ENCODE data around the gene COL18A1.

The COL18A1 gene

DNA sequence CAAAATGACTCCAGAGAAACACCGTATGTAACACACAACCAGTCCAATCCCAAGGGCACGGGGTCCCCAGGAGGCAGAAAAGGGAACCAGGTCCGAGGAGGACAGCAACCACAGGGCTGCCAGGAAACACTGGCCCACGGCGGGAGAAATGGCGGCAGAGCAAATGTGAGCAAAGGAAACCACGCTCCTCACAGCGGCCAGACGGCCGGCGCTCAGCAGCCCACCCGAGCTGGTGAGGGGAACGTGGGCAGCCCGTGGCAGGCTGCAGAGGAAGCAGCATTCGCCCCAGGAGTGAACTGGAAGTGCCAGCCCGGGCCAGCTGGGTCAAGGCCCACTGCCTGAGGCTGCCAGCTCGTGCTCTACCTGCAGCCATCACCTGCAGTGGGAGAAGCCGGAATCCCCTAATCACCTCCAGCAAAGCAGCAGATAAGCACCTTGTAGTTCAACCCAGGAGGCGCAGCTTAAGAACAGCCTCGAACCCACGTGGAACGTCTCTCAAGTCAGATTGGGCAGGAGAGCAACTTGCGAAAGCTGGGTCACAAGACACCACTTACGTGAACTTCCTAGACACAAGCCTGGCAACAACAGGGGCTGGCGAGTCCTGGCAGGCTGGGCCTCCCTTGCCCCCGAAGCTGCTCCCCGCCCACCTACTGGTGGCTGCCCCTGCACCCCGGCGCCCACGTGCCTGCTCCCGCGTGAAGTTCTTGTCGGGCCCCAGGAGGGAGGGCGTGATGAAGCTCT, 130.5 kb downstream of the COL18A1 start:
- no peak for DNase-seq (ENCODE audit: low read depth)

DNA sequence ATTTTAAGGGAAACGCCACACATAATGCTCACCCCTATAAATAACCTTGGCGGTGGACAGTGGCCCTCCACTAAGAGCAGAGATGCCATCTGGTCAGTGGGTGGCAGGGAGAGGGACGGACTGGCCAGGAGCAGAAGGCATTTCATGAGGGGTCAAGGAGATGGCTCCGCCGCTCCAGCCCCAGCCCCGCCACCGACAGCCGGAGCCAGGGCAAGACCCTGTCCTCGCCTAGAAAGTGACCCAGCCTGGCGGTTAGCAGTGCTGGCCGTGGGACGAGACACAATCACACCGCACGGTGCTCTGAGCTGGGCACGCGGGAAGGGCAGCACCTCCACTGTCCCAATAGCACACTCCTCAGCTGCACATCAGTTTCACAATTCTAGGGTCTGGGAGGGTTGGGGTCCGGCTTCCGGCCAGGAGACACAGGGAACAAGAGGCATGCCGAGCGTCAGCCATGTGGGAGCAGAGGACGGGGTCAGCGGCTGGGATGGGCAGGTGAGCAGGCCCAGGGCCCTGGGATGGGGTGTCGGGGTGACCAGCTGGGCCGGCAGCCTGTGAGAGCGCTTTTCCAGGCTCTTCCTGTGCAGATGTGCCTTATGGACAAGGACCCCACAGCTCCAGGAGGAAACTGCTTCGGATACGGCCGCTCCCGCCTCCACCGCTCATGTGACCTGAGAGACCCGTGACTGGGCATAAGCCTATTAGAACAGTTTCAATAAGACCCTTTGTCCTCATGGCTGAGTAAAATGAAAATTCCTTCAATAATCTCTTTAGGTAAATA, 131.5 kb downstream of the COL18A1 start:
- DNase-seq (ENCODE audit: low read depth), result no peak

- DNase-seq (ENCODE audit: low read depth), result no peak
Observed at GRCh38 chr21:45537111-45537745, 132.3 kb downstream of the COL18A1 start.

- no peak for DNase-seq (ENCODE audit: low read depth)
Observed at GRCh38 chr21:45537746-45538291, 132.9 kb downstream of the COL18A1 start.

- DNase-seq (ENCODE audit: low read depth), result no peak
Observed at GRCh38 chr21:45538381-45539045, 133.5 kb downstream of the COL18A1 start.

- DNase-seq (ENCODE audit: low read depth), result no peak
Observed at GRCh38 chr21:45539046-45539795, 134.3 kb downstream of the COL18A1 start.

- no peak for DNase-seq (ENCODE audit: low read depth)
Observed at GRCh38 chr21:45539796-45540600, 135.0 kb downstream of the COL18A1 start.

- DNase-seq (ENCODE audit: low read depth), result no peak
Observed at GRCh38 chr21:45540601-45540970, 135.6 kb downstream of the COL18A1 start.

DNA sequence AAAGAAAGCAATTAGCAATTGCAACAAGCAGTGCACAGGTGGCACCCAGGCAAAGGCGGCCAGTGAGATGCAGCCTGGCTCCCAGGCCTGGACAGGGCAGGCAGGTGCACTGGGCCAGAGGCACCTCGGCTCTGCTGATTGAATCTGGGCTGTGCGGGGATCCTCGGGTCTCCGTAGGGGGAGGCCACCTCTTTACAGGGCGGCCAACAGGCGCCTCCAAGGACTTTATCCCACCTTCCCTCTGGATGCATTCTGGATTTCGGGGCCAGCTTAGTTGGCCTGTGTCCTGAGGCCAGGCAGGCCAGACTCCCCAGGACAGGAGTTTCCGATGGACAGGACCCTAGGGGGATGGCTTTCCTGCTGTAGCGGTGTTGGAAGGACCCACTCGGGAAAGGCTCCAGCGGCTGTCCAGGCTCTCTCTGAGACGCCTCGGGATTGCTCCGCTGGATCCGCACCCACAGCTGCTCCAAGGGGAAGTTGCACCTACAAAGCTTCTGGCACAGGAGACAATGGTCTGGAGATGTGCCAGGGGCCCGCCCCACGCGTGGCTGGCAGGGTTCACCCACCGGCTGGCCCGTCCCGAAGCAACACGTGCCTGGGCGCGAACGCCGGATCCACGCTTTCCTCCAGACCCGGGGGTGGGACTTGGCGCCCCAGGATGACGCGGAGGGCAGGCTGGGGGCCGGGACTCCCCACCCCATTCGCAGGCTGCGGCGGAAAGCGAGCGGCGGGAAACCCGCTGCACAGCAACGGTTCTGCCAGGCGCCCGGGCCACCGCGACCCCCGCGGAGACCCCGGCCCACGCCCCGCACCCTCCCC, 136.5 kb downstream of the COL18A1 start:
- DNase-seq (ENCODE audit: low read depth), result peak; percentile 50

DNA sequence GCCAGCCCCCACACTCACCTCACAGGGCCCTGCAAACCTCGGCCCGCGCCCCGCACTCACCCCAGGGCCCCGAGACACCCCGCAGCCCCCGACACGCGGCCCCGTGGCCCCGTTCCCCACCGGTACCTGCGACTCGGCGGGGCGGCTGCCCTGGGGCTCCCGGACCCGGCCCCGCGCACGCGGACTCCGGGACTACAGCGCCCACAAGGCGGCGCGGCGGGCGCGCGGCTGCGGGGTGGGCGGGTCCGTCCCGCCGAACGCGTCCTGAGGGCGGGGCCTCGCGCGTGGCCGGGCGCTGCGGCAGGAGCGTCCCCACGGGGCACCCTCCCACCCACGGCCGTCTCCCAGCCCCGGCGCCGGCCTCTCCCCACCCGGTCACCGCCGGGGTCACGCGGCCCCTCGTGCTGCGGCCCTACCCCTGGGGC, 137.3 kb downstream of the COL18A1 start, which contains the start of gene SLC19A1:
Gene SLC19A1 (minus strand): TSS at position 199 of the 425 bp plus-strand sequence. CDS start 4,481 bp downstream, outside the sequence.
- DNase-seq (ENCODE audit: low read depth), result peak; percentile 65

DNA sequence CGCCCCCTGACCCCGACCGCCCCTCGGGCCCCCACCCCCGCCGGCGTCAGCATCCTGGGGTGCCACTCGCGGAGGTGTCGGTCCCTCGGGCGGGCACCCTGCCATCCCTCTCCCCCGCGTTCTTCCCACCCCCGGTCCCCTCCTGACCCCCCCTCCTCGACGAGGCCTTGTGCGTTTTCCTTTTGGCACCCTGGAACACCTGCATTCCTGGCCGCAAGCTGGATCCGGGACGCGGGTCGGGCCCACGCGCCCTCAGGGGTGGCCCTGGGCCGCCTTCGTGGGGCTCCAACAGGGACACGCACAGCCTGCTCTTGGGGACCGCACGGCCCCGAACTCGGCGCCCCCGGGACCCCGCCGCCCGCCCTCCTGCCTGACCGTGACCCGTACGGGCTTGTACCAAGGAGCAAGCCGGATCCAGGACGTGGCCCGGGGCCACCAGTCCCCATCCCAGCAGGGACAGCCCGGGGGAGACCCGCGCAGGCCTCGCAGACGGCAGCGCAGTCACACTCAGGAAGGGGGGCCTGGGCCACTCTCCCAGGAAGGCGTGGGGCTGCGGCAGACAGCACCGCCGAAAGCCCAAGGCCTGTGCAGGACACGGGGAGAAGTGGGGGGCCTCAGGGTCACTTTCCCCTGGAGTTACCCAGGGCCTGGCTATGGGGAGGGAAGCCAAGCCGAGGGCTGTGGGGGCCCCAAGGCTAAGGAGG, 137.9 kb downstream of the COL18A1 start:
- DNase-seq (ENCODE audit: low read depth), result peak; percentile 23

GRCh38 chr21:45543371-45543709, 138.4 kb downstream of the COL18A1 start:
- no peak for DNase-seq (ENCODE audit: low read depth)

GRCh38 chr21:45543710-45544448, 138.9 kb downstream of the COL18A1 start:
- DNase-seq (ENCODE audit: low read depth), result no peak

DNA sequence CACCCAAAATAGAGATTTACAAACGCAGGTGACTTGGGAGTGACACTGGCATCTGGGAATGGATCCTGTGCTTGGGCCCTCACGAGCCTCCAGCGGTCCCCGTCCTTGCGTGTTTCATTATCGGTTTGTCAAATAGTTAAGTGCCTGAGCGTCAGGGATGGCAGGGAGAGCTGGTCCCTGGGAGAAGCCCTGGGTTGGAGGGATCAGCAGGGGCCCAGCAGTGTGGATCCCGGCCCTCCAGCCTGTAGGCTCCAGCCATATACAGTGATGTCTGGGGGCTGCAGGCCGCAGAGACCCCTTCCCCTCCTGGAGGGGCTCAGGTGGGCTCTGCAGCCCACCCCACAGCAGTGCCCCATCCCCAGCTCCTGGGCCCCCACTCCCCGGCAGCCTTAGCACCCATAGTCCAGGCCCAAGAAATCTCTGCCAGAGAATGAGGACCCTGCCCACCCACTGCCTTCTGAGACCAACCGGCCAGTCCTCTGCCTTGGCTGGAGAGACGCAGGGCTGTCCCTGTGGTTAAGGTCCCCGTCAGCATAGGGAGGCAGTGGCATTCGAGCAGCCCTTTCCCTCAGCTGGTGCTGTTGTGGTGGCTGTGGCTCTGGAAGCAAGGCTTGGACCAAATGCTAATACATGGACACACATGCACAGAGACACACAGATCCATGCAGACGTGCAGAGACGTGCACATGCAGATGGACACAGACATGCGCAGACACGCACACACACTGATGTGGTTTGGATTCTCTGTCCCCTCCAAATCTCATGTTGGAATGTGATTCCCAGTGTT, 139.7 kb downstream of the COL18A1 start:
- no peak for DNase-seq (ENCODE audit: low read depth)

DNA sequence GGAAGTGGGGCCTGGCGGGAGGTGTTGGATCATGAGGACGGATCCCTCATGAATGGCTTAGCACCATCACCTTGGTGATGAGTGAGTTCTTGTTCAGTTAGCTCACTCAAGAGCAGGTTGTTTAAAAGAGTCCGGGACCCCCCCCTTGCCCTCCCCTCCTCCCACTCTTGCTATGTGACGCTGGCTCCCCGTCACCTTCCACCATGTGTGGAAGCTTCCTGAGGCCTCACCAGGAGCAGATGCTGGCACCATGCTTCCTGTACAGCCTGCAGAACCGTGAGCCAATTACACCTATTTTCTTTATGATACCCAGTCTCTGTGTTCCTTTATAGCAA, 140.2 kb downstream of the COL18A1 start:
- DNase-seq (ENCODE audit: low read depth), result no peak

- no peak for DNase-seq (ENCODE audit: low read depth)
Observed at GRCh38 chr21:45545691-45546531, 140.9 kb downstream of the COL18A1 start.
